ENCODE measurements around the gene SAMD5.

SAMD5 gene

GRCh38 chr6:147615659-147616456 is 107.4 kb downstream of the SAMD5 start:
- DNase-seq (ENCODE audit: low read depth), result no peak
- no peak for TF ChIP-seq CTCF (conservative IDR thresholded peaks at IDR 0.05; ENCODE audit: low read length)
- H3K4me3 ChIP-seq (ENCODE audit: low read length), result no peak overlapping the region

DNA sequence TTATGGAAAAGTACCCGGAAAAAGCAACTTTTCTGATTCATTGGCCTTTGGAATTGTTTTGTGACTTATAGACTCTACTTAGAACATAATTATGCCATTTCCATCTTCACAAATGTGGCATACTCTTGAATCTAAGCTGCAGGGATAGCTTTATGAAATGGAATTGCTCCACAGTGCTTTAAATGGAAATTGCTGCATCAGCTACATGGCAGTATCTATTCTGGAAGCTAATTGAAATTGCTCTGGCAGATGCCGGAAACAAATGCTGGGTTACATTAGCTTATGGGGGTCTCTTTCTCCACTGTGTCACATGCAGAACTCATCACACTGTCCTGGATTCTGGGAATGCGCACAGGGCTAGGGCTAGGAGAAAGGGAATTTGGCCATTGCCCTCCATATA is 108.9 kb downstream of the SAMD5 start:
- no peak overlapping the region for H3K4me3 ChIP-seq (ENCODE audit: low read length)
- no peak for TF ChIP-seq CTCF (conservative IDR thresholded peaks at IDR 0.05; ENCODE audit: low read length)
- no peak for DNase-seq (ENCODE audit: low read depth)

- no peak for DNase-seq (ENCODE audit: low read depth)
- TF ChIP-seq CTCF (conservative IDR thresholded peaks at IDR 0.05; ENCODE audit: low read length), result no peak
- H3K4me3 ChIP-seq (ENCODE audit: low read length), result no peak overlapping the region
Measured at GRCh38 chr6:147618457-147618856, 110.0 kb downstream of the SAMD5 start.

DNA sequence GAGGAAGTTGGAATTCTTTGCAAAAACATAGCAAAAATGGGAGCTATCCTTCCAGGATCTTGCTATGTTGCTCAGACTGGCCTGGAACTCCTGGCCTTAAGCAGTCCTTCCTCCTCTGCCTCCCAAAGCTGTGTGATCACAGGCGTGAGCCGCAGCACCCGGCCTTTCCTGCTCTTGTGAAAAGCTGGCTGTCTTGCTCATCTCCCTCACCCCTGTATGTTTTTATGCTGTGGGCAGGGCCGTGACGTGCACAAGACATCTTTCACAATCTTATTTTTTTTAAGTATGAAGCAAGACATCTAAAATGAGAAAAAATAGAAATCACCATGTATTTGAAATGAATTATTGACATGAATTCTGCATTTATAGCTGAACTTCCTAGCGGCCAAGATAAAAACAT is 110.4 kb downstream of the SAMD5 start:
- DNase-seq (ENCODE audit: low read depth), result no peak
- H3K4me3 ChIP-seq (ENCODE audit: low read length), result no peak overlapping the region
- TF ChIP-seq CTCF (conservative IDR thresholded peaks at IDR 0.05; ENCODE audit: low read length), result no peak
